Smooth muscle cell (in vitro differentiated cells): Measurements from ENCODE around the gene WDR74. TPM values are rescaled to one million over a fixed set of nuclear protein-coding genes. Genes with fewer than 3 reads are reported as not detected.
A peak's percentile ranks its signal among the peaks of the same experiment; 100 is the strongest.

Experiments
- DNase-seq: peaks from one replicate; lab custom pipeline; 2025; ENCODE audit not compliant: unreplicated experiment; lab: John Stamatoyannopoulos, UW
- H2AFZ ChIP-seq: fragments of 200-600 bp; sonication (generic); 2 replicates; pipeline ENCODE4 v1.6.0; 2016; ENCODE audit warnings: antibody characterized with exemption, low read depth, mild to moderate bottlenecking
- H3F3A ChIP-seq: fragments of 200-600 bp; sonication (generic); 2 replicates; pipeline ENCODE4 v1.6.0; 2017; ENCODE audit warnings: antibody characterized with exemption, low read depth
- H3K27ac ChIP-seq: fragments of 200-600 bp; sonication (generic); 2 replicates; pipeline ENCODE4 v1.5.1; 2016; ENCODE audit warnings: low read depth, mild to moderate bottlenecking
- H3K27me3 ChIP-seq: fragments of 200-600 bp; sonication (generic); 2 replicates; pipeline ENCODE4 v1.6.1; 2016; ENCODE audit warnings: low read depth, mild to moderate bottlenecking
- H3K36me3 ChIP-seq: fragments of 200-600 bp; sonication (generic); 2 replicates; pipeline ENCODE4 v1.5.1; 2016; ENCODE audit warnings: low read depth
- H3K4me1 ChIP-seq: fragments of 200-600 bp; sonication (generic); 2 replicates; pipeline ENCODE4 v1.5.1; 2016; ENCODE audit warnings: low read depth
- H3K4me2 ChIP-seq: fragments of 200-600 bp; sonication (generic); 2 replicates; pipeline ENCODE4 v1.6.0; 2016; ENCODE audit warnings: mild to moderate bottlenecking
- H3K4me3 ChIP-seq: fragments of 200-600 bp; sonication (generic); 2 replicates; pipeline ENCODE4 v1.5.1; 2016; ENCODE audit warnings: mild to moderate bottlenecking
- H3K79me2 ChIP-seq: fragments of 200-600 bp; sonication (generic); 2 replicates; pipeline ENCODE4 v1.6.0; 2016; ENCODE audit warnings: low read depth, mild to moderate bottlenecking
- H3K9ac ChIP-seq: fragments of 200-600 bp; sonication (generic); 2 replicates; pipeline ENCODE4 v1.6.0; 2016; ENCODE audit warnings: low read depth
- H3K9me3 ChIP-seq: fragments of 200-600 bp; sonication (generic); replicated peaks from 2 replicates; pipeline ENCODE4 v1.5.1; 2016; ENCODE audit warnings: low read depth
- H4K20me1 ChIP-seq: fragments of 200-600 bp; sonication (generic); 2 replicates; pipeline ENCODE4 v1.6.0; 2016; ENCODE audit warnings: low read depth
- CTCF ChIP-seq: fragments of 200-600 bp; sonication (generic); IDR thresholded peaks from 2 replicates; pipeline ENCODE4 v1.5.1; 2017; ENCODE audit warnings: borderline replicate concordance, mild to moderate bottlenecking, antibody characterized with exemption; ENCODE audit not compliant: insufficient read depth, poor library complexity, severe bottlenecking
- WGBS: methylation state at CpG from one replicate; pipeline ENCODE4 v1.1.7; 2016; ENCODE audit warnings: low lambda C conversion rate; 5-methylcytosine and 5-hydroxymethylcytosine counted together
- polyA plus RNA-seq: library from polyadenylated mRNA; unstranded; fragments of >200 nt; fragmentation: Nextera tagmentation; extraction: Ambion mirVana; gene quantifications from 2 replicates; pipeline ENCODE4 v1.2.1, GENCODE V29; 2016
- total RNA-seq: library from RNA; depleted of rRNA; stranded (reverse); fragments of >200 nt; gene quantifications from 2 replicates; pipeline ENCODE4 v1.2.3, GENCODE V29; 2014

WDR74 gene
- total and polyA plus RNA-seq, 2 experiments from 2014 or later, result 36.6 to 46.1 TPM

GRCh38 chr11:62851807-62852522 lies 12.6 kb upstream of the WDR74 start:
- H3K36me3 ChIP-seq, result peaks cover 16% of the 10 kb centered on the region
- no peak overlapping the region for H3K4me3 ChIP-seq
- no peak overlapping the region for H3K4me2 ChIP-seq
- H4K20me1 ChIP-seq, result peaks cover 41% of the 10 kb centered on the region
- H3K27ac ChIP-seq, result peak overlapping the region; percentile 51
- peaks cover 50% of the 10 kb centered on the region for H3F3A ChIP-seq
- peaks cover 26% of the 10 kb centered on the region for H3K4me1 ChIP-seq
- H3K79me2 ChIP-seq, result peaks cover 30% of the 10 kb centered on the region
- no peak for DNase-seq
- H3K27me3 ChIP-seq, result no peaks in the 10 kb centered on the region
- H3K9me3 ChIP-seq, result no peaks in the 10 kb centered on the region
- 53% methylated on average over 3 of the region's 3 CpGs for WGBS
- no peak overlapping the region for H3K9ac ChIP-seq
- no peak for TF ChIP-seq CTCF
- H2AFZ ChIP-seq, result no peak overlapping the region

GRCh38 chr11:62850911-62851806 lies 11.8 kb upstream of the WDR74 start:
- Histone ChIP-seq H3K9ac (no peak overlapping the region), H3F3A (peaks cover 45% of the 10 kb centered on the region), H3K79me2 (peaks cover 30% of the 10 kb centered on the region), H3K27me3 (no peaks in the 10 kb centered on the region), H3K9me3 (no peaks in the 10 kb centered on the region), H3K36me3 (peaks cover 16% of the 10 kb centered on the region), H3K4me1 (peaks cover 25% of the 10 kb centered on the region), H3K27ac (peak overlapping the region; percentile 30), H2AFZ (no peak overlapping the region), H3K4me3 (no peak overlapping the region), H4K20me1 (peaks cover 41% of the 10 kb centered on the region), H3K4me2 (no peak overlapping the region)
- DNase-seq, result no peak
- 46% methylated on average over 15 of the region's 15 CpGs for WGBS
- no peak for TF ChIP-seq CTCF

GRCh38 chr11:62847767-62848314 lies 8.5 kb upstream of the WDR74 start:
- no peak for TF ChIP-seq CTCF
- H3K27ac ChIP-seq, result no peak overlapping the region
- H3K9me3 ChIP-seq, result no peaks in the 10 kb centered on the region
- H3K79me2 ChIP-seq, result peaks cover 2% of the 10 kb centered on the region
- WGBS, result 94% methylated on average over 1 of the region's 1 CpG
- H3K4me2 ChIP-seq, result no peak overlapping the region
- peaks cover 8% of the 10 kb centered on the region for H3K36me3 ChIP-seq
- H4K20me1 ChIP-seq, result peaks cover 14% of the 10 kb centered on the region
- DNase-seq, result no peak
- no peaks in the 10 kb centered on the region for H3K27me3 ChIP-seq
- peaks cover 31% of the 10 kb centered on the region for H3F3A ChIP-seq
- H3K4me1 ChIP-seq, result peaks cover 4% of the 10 kb centered on the region
- H3K4me3 ChIP-seq, result no peak overlapping the region
- no peak overlapping the region for H3K9ac ChIP-seq
- H2AFZ ChIP-seq, result no peak overlapping the region
